GM12878 (cell line): ENCODE measurements around the gene FGD5. TPM values are rescaled to one million over a fixed set of nuclear protein-coding genes. Genes with fewer than 3 reads are reported as not detected.

ENCODE experiments used
- BCL3 ChIP-seq: IDR thresholded peaks from 2 replicates; pipeline ENCODE4 v1.6.1; 2011; ENCODE audit warnings: borderline replicate concordance, low read depth, mild to moderate bottlenecking, moderate library complexity, low read length; ENCODE audit not compliant: insufficient read depth, poor library complexity, severe bottlenecking
- CUX1 ChIP-seq: IDR thresholded peaks from 2 replicates; pipeline ENCODE4 v1.6.1; 2012; ENCODE audit warnings: improper control_type of control experiment, low read depth, low read length; ENCODE audit not compliant: insufficient replicate concordance
- E4F1 ChIP-seq: fragments of 450-650 bp; IDR thresholded peaks from 2 replicates; pipeline ENCODE4 v1.6.1; 2018; ENCODE audit warnings: borderline replicate concordance, mild to moderate bottlenecking; ENCODE audit not compliant: partially characterized antibody
- KDM1A ChIP-seq: fragments of 200-600 bp; sonication (generic); IDR thresholded peaks from 2 replicates; pipeline ENCODE4 v1.6.1; 2016; ENCODE audit warnings: borderline replicate concordance
- NFYB ChIP-seq: IDR thresholded peaks from 2 replicates; pipeline ENCODE4 v1.6.1; 2011; ENCODE audit warnings: low read depth, mild to moderate bottlenecking, low read length, improper control_type of control experiment, moderate library complexity; ENCODE audit not compliant: insufficient read depth
- SKIL ChIP-seq: fragments of 450-650 bp; IDR thresholded peaks from 2 replicates; pipeline ENCODE4 v1.6.1; 2017; ENCODE audit warnings: mild to moderate bottlenecking, low read depth, inconsistent platforms; ENCODE audit not compliant: poor library complexity, severe bottlenecking
- ZBTB33 ChIP-seq: fragments of 450-650 bp; IDR thresholded peaks from 2 replicates; pipeline ENCODE4 v1.6.1; 2017; ENCODE audit warnings: mild to moderate bottlenecking
- ZNF217 ChIP-seq: fragments of 450-650 bp; IDR thresholded peaks from 2 replicates; pipeline ENCODE4 v1.6.1; 2017; ENCODE audit warnings: antibody characterized with exemption, mild to moderate bottlenecking
- ZNF687 ChIP-seq: fragments of 450-650 bp; IDR thresholded peaks from 2 replicates; pipeline ENCODE4 v1.6.1; 2017; ENCODE audit warnings: mild to moderate bottlenecking, moderate library complexity
- polyA plus RNA-seq, 11 experiments: library from polyadenylated mRNA; depleted of rRNA in 4 of 11; unstranded in 6 of 11; stranded (reverse) in 5 of 11; fragments of >200 nt; fragmentation: Nextera tagmentation in 4 of 11; fragmentation: Illumina TruSeq in 1 of 11; extraction: Ambion mirVana in 4 of 11; extraction: Trizol in 1 of 11; gene quantifications; 1 replicate in 1 of 11; 2 replicates in 10 of 11; pipeline versions ENCODE4 v1.2.1 to v1.2.3, GENCODE V29; 2011 to 2016; ENCODE audit warnings: inconsistent platforms in 2 of 11, missing spikeins in 2 of 11, low read depth in 1 of 11
- total RNA-seq, 4 experiments: library from RNA; depleted of rRNA in 3 of 4; stranded (reverse); fragments of >200 nt in 3 of 4; fragmentation: Illumina TruSeq in 1 of 4; extraction: Trizol in 1 of 4; gene quantifications; 2 replicates each; pipeline versions ENCODE4 v1.2.1 to v1.2.3, GENCODE V29; 2013 to 2021

The FGD5 gene
- total and polyA plus RNA-seq, 10 of the 15 experiments (the other 5 are each of a cell fraction or from before 2014, with no cell fraction given), result 0.03 to 0.13 (median 0.11) TPM; not detected in 3

GRCh38 chr3:14801031-14801430 lies 17.7 kb upstream of the FGD5 start (continued):
- TF ChIP-seq CUX1 (no peak), E4F1 (no peak), SKIL (no peak), ZNF687 (no peak), ZNF217 (no peak), NFYB (no peak), KDM1A (no peak), BCL3 (no peak), ZBTB33 (no peak)
